ENCODE measurements around the gene SOX18. TPM values are rescaled to one million over a fixed set of nuclear protein-coding genes. Genes with fewer than 3 reads are reported as not detected.

Gene SOX18
- total and polyA plus RNA-seq, 2 of the 8 experiments (the other 6 are each of a cell fraction or from before 2014, with no cell fraction given): 0.09 TPM; not detected in 1

DNA sequence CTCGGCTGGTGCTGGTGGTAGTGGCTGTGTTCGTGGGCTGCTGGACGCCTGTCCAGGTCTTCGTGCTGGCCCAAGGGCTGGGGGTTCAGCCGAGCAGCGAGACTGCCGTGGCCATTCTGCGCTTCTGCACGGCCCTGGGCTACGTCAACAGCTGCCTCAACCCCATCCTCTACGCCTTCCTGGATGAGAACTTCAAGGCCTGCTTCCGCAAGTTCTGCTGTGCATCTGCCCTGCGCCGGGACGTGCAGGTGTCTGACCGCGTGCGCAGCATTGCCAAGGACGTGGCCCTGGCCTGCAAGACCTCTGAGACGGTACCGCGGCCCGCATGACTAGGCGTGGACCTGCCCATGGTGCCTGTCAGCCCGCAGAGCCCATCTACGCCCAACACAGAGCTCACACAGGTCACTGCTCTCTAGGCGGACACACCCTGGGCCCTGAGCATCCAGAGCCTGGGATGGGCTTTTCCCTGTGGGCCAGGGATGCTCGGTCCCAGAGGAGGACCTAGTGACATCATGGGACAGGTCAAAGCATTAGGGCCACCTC, 49.1 kb upstream of the SOX18 start (continued):
- TF ChIP-seq, protein P1, sequence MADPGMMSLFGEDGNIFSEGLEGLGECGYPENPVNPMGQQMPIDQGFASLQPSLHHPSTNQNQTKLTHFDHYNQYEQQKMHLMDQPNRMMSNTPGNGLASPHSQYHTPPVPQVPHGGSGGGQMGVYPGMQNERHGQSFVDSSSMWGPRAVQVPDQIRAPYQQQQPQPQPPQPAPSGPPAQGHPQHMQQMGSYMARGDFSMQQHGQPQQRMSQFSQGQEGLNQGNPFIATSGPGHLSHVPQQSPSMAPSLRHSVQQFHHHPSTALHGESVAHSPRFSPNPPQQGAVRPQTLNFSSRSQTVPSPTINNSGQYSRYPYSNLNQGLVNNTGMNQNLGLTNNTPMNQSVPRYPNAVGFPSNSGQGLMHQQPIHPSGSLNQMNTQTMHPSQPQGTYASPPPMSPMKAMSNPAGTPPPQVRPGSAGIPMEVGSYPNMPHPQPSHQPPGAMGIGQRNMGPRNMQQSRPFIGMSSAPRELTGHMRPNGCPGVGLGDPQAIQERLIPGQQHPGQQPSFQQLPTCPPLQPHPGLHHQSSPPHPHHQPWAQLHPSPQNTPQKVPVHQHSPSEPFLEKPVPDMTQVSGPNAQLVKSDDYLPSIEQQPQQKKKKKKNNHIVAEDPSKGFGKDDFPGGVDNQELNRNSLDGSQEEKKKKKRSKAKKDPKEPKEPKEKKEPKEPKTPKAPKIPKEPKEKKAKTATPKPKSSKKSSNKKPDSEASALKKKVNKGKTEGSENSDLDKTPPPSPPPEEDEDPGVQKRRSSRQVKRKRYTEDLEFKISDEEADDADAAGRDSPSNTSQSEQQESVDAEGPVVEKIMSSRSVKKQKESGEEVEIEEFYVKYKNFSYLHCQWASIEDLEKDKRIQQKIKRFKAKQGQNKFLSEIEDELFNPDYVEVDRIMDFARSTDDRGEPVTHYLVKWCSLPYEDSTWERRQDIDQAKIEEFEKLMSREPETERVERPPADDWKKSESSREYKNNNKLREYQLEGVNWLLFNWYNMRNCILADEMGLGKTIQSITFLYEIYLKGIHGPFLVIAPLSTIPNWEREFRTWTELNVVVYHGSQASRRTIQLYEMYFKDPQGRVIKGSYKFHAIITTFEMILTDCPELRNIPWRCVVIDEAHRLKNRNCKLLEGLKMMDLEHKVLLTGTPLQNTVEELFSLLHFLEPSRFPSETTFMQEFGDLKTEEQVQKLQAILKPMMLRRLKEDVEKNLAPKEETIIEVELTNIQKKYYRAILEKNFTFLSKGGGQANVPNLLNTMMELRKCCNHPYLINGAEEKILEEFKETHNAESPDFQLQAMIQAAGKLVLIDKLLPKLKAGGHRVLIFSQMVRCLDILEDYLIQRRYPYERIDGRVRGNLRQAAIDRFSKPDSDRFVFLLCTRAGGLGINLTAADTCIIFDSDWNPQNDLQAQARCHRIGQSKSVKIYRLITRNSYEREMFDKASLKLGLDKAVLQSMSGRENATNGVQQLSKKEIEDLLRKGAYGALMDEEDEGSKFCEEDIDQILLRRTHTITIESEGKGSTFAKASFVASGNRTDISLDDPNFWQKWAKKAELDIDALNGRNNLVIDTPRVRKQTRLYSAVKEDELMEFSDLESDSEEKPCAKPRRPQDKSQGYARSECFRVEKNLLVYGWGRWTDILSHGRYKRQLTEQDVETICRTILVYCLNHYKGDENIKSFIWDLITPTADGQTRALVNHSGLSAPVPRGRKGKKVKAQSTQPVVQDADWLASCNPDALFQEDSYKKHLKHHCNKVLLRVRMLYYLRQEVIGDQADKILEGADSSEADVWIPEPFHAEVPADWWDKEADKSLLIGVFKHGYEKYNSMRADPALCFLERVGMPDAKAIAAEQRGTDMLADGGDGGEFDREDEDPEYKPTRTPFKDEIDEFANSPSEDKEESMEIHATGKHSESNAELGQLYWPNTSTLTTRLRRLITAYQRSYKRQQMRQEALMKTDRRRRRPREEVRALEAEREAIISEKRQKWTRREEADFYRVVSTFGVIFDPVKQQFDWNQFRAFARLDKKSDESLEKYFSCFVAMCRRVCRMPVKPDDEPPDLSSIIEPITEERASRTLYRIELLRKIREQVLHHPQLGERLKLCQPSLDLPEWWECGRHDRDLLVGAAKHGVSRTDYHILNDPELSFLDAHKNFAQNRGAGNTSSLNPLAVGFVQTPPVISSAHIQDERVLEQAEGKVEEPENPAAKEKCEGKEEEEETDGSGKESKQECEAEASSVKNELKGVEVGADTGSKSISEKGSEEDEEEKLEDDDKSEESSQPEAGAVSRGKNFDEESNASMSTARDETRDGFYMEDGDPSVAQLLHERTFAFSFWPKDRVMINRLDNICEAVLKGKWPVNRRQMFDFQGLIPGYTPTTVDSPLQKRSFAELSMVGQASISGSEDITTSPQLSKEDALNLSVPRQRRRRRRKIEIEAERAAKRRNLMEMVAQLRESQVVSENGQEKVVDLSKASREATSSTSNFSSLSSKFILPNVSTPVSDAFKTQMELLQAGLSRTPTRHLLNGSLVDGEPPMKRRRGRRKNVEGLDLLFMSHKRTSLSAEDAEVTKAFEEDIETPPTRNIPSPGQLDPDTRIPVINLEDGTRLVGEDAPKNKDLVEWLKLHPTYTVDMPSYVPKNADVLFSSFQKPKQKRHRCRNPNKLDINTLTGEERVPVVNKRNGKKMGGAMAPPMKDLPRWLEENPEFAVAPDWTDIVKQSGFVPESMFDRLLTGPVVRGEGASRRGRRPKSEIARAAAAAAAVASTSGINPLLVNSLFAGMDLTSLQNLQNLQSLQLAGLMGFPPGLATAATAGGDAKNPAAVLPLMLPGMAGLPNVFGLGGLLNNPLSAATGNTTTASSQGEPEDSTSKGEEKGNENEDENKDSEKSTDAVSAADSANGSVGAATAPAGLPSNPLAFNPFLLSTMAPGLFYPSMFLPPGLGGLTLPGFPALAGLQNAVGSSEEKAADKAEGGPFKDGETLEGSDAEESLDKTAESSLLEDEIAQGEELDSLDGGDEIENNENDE (IDR thresholded peaks at IDR 0.05; ENCODE audit: insufficient replicate concordance, low read length): no peak

All from H1 (cell line).